Fibroblast of gingiva (primary cell): ENCODE data around the gene ASCL2.

Experiments
- DNase-seq: peaks from one replicate; pipeline ENCODE4 v3.0.0-alpha.2; 2011; ENCODE audit warnings: low read depth

Gene ASCL2

GRCh38 chr11:2308713-2309112 is 38.3 kb upstream of the ASCL2 start:
- DNase-seq = no peak

GRCh38 chr11:2307501-2308331 is 37.3 kb upstream of the ASCL2 start:
- no peak for DNase-seq

GRCh38 chr11:2306877-2307500 is 36.6 kb upstream of the ASCL2 start:
- DNase-seq = no peak

- DNase-seq = peak; percentile 91
These were observed 36.0 kb upstream of the ASCL2 start for GRCh38 chr11:2306452-2306823.

GRCh38 chr11:2305788-2306451 is 35.5 kb upstream of the ASCL2 start:
- DNase-seq = peak; percentile 62

GRCh38 chr11:2305140-2305778 is 34.9 kb upstream of the ASCL2 start:
- peak; percentile 62 for DNase-seq

GRCh38 chr11:2304506-2305139 is 34.2 kb upstream of the ASCL2 start:
- no peak for DNase-seq

- DNase-seq = no peak
These were observed 33.5 kb upstream of the ASCL2 start for GRCh38 chr11:2303627-2304505.

GRCh38 chr11:2302896-2303626 is 32.7 kb upstream of the ASCL2 start:
- no peak for DNase-seq

- DNase-seq = no peak
These were observed 32.0 kb upstream of the ASCL2 start for GRCh38 chr11:2302306-2302895.

- DNase-seq = peak; percentile 25
These were observed 31.4 kb upstream of the ASCL2 start, which contains the start of the genes C11orf21 and TSPAN32 for GRCh38 chr11:2301631-2302305. TSS of gene C11orf21 (minus strand) at chr11:2301918. CDS start at chr11:2301808, 110 bp downstream. TSS of gene TSPAN32 (plus strand) at chr11:2302013. CDS start at chr11:2302150, 137 bp downstream.

- DNase-seq = no peak
These were observed 30.7 kb upstream of the ASCL2 start for GRCh38 chr11:2300936-2301630.

GRCh38 chr11:2300290-2300935 is 30.0 kb upstream of the ASCL2 start:
- no peak for DNase-seq

GRCh38 chr11:2299773-2300172 is 29.4 kb upstream of the ASCL2 start:
- no peak for DNase-seq

- DNase-seq = no peak
These were observed 28.7 kb upstream of the ASCL2 start for GRCh38 chr11:2298795-2299761.

GRCh38 chr11:2298131-2298794 is 27.9 kb upstream of the ASCL2 start:
- no peak for DNase-seq
